H9 (cell line): ENCODE results near the gene DPH5. TPM values are rescaled to one million over a fixed set of nuclear protein-coding genes. Genes with fewer than 3 reads are reported as not detected.

ENCODE experiments used
- DNase-seq: peaks from one replicate; pipeline ENCODE4 v3.0.0-alpha.2; 2017
- H2AFZ ChIP-seq: one replicate; pipeline ENCODE4 v1.6.1; 2013; ENCODE audit warnings: mild to moderate bottlenecking, low read length, control low read depth, moderate library complexity
- H2AK5ac ChIP-seq: 2 replicates; pipeline ENCODE4 v1.6.1; 2013; ENCODE audit warnings: low read length, control low read depth, mixed read lengths; ENCODE audit not compliant: insufficient read length
- H2BK120ac ChIP-seq: one replicate; pipeline ENCODE4 v1.6.1; 2013; ENCODE audit warnings: low read depth, mild to moderate bottlenecking, low read length, control low read depth, inconsistent platforms; ENCODE audit not compliant: poor library complexity, severe bottlenecking
- H2BK12ac ChIP-seq: 2 replicates; pipeline ENCODE4 v1.6.1; 2013; ENCODE audit warnings: low read length, control low read depth, mixed read lengths, low read depth; ENCODE audit not compliant: insufficient read length
- H2BK15ac ChIP-seq: 2 replicates; pipeline ENCODE4 v1.6.1; 2013; ENCODE audit warnings: low read depth, low read length, control low read depth
- H2BK20ac ChIP-seq: one replicate; pipeline ENCODE4 v1.6.1; 2013; ENCODE audit warnings: low read depth, mild to moderate bottlenecking, low read length, control low read depth, inconsistent platforms; ENCODE audit not compliant: poor library complexity, severe bottlenecking
- H2BK5ac ChIP-seq: 2 replicates; pipeline ENCODE4 v1.6.1; 2013; ENCODE audit warnings: low read length, control low read depth, mixed read lengths; ENCODE audit not compliant: insufficient read length
- H3K14ac ChIP-seq: 2 replicates; pipeline ENCODE4 v1.6.1; 2013; ENCODE audit warnings: low read length, control low read depth; ENCODE audit not compliant: insufficient read depth
- H3K18ac ChIP-seq: 2 replicates; pipeline ENCODE4 v1.6.1; 2013; ENCODE audit warnings: low read depth, mild to moderate bottlenecking, mixed read lengths, low read length, control low read depth; ENCODE audit not compliant: insufficient read length
- H3K23ac ChIP-seq: 2 replicates; pipeline ENCODE4 v1.6.1; 2013; ENCODE audit warnings: low read length, control low read depth, mixed read lengths, low read depth; ENCODE audit not compliant: insufficient read length
- H3K23me2 ChIP-seq: 2 replicates; pipeline ENCODE4 v1.6.1; 2013; ENCODE audit warnings: low read depth, mild to moderate bottlenecking, mixed read lengths, low read length, control low read depth; ENCODE audit not compliant: insufficient read length, poor library complexity, severe bottlenecking
- H3K27ac ChIP-seq: 2 replicates; pipeline ENCODE4 v1.5.1; 2013; ENCODE audit warnings: low read length, control low read depth, mixed read lengths, low read depth; ENCODE audit not compliant: insufficient read length
- H3K27me3 ChIP-seq: 2 replicates; pipeline ENCODE4 v1.6.1; 2013; ENCODE audit warnings: low read length, control low read depth, inconsistent platforms; ENCODE audit not compliant: insufficient read depth
- H3K4ac ChIP-seq: 2 replicates; pipeline ENCODE4 v1.6.1; 2013; ENCODE audit warnings: low read depth, mild to moderate bottlenecking, control low read depth, inconsistent platforms, low read length, moderate library complexity
- H3K4me1 ChIP-seq: 2 replicates; pipeline ENCODE4 v1.6.1; 2013; ENCODE audit warnings: low read length, control low read depth, inconsistent platforms; ENCODE audit not compliant: insufficient read depth
- H3K4me2 ChIP-seq: 2 replicates; pipeline ENCODE4 v1.6.1; 2013; ENCODE audit warnings: low read length, control low read depth, mixed read lengths; ENCODE audit not compliant: insufficient read length, insufficient read depth
- H3K56ac ChIP-seq: 2 replicates; pipeline ENCODE4 v1.6.1; 2013; ENCODE audit warnings: low read depth, mild to moderate bottlenecking, mixed read lengths, low read length, control low read depth; ENCODE audit not compliant: insufficient read length
- H3K79me1 ChIP-seq: 2 replicates; pipeline ENCODE4 v1.6.1; 2013; ENCODE audit warnings: low read depth, mild to moderate bottlenecking, moderate library complexity, low read length, control low read depth, inconsistent platforms; ENCODE audit not compliant: insufficient read depth, poor library complexity, severe bottlenecking
- H3K79me2 ChIP-seq: 2 replicates; pipeline ENCODE4 v1.6.1; 2013; ENCODE audit warnings: low read length, control low read depth, inconsistent platforms; ENCODE audit not compliant: insufficient read depth
- H3K9ac ChIP-seq: 2 replicates; pipeline ENCODE4 v1.6.1; 2013; ENCODE audit warnings: low read length, control low read depth, mixed read lengths; ENCODE audit not compliant: insufficient read length; ENCODE audit errors: extremely low read depth
- H3K9me3 ChIP-seq: one replicate; pipeline ENCODE4 v1.6.1; 2013; ENCODE audit warnings: low read depth, low read length, inconsistent platforms; ENCODE audit not compliant: control insufficient read depth
- H3T11ph ChIP-seq: one replicate; pipeline ENCODE4 v1.6.1; 2013; ENCODE audit warnings: mild to moderate bottlenecking, low read length, control low read depth, inconsistent platforms
- H4K20me1 ChIP-seq: one replicate; pipeline ENCODE4 v1.6.1; 2013; ENCODE audit not compliant: control insufficient read depth, insufficient read length, insufficient read depth
- H4K5ac ChIP-seq: 2 replicates; pipeline ENCODE4 v1.6.1; 2013; ENCODE audit warnings: low read depth, mild to moderate bottlenecking, mixed read lengths, low read length, control low read depth; ENCODE audit not compliant: insufficient read length
- H4K8ac ChIP-seq: replicated peaks from 2 replicates; pipeline ENCODE4 v1.6.1; 2013; ENCODE audit warnings: low read length, control low read depth, mixed read lengths, low read depth; ENCODE audit not compliant: insufficient read length
- H4K91ac ChIP-seq: 2 replicates; pipeline ENCODE4 v1.6.1; 2013; ENCODE audit warnings: low read depth, mild to moderate bottlenecking, moderate library complexity, mixed read lengths, low read length, control low read depth; ENCODE audit not compliant: insufficient read length
- H3K27ac Mint-ChIP-seq, 3 experiments: 2 replicates in 2 of 3; 3 replicates in 1 of 3; pipeline ENCODE4 v1.8.0; 2020 to 2021; ENCODE audit warnings: mixed read lengths in 3 of 3, mild to moderate bottlenecking in 1 of 3, moderate library complexity in 1 of 3
- H3K27me3 Mint-ChIP-seq: 2 replicates; pipeline ENCODE4 v1.8.0; 2021; ENCODE audit warnings: low read depth, mild to moderate bottlenecking, moderate library complexity, mixed read lengths
- H3K36me3 Mint-ChIP-seq, 3 experiments: 2 replicates in 2 of 3; 3 replicates in 1 of 3; pipeline ENCODE4 v1.8.0; 2020 to 2021; ENCODE audit warnings: low read depth in 3 of 3, mixed read lengths in 3 of 3; ENCODE audit not compliant: insufficient read depth in 1 of 3
- H3K4me1 Mint-ChIP-seq, 2 experiments: 2 replicates each; pipeline ENCODE4 v1.8.0; 2020; ENCODE audit warnings: mixed read lengths in 2 of 2
- H3K4me3 Mint-ChIP-seq, 2 experiments: 2 replicates in 1 of 2; 3 replicates in 1 of 2; pipeline ENCODE4 v1.8.0; 2020 to 2021; ENCODE audit warnings: mild to moderate bottlenecking in 2 of 2, mixed read lengths in 2 of 2, moderate library complexity in 1 of 2
- H3K9me3 Mint-ChIP-seq, 2 experiments: 2 replicates in 1 of 2; 3 replicates in 1 of 2; pipeline ENCODE4 v1.8.0; 2020; ENCODE audit warnings: mild to moderate bottlenecking in 2 of 2, mixed read lengths in 2 of 2, moderate library complexity in 1 of 2
- WGBS: extraction: QIAGEN DNeasy Blood & Tissue Kit; methylation state at CpG from one replicate; pipeline ENCODE4 v1.1.7; 2013; ENCODE audit warnings: missing lambda C conversion rate, low lambda C conversion rate, mixed read lengths; ENCODE audit not compliant: insufficient read length; ENCODE audit errors: extremely low coverage; 5-methylcytosine and 5-hydroxymethylcytosine counted together
- total RNA-seq: library from RNA; stranded (reverse); gene quantifications from 2 replicates; pipeline ENCODE4 v1.2.1, GENCODE V29; 2021
- TF ChIP-seq, protein P1 (sequence below): fragments of 200-600 bp; sonication (generic); conservative IDR thresholded peaks from 3 replicates; pipeline ENCODE4 v1.8.0; 2021; ENCODE audit warnings: antibody characterized with exemption, mild to moderate bottlenecking

Gene DPH5
- total RNA-seq, 1 experiment from 2014 or later, result 49.4 TPM

DNA sequence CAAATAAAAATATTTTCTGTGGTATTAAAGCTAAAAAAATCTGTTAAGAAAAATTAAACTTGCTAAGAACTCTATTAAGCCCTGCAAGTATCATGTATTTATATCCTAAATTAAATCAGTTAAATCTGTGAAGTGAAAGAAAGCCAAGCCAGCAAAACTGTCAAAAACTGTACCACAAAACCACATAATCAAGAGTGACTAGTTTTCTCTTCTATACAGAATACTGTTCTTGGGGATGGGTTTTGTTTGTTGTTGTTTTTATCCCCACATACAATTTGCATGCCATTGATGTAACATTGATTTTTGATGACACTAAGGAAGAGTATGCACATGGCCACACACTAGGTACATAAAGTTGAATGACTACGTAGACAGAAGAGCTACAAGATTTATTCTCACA is 20.4 kb downstream of the DPH5 start:
- TF ChIP-seq, protein P1, sequence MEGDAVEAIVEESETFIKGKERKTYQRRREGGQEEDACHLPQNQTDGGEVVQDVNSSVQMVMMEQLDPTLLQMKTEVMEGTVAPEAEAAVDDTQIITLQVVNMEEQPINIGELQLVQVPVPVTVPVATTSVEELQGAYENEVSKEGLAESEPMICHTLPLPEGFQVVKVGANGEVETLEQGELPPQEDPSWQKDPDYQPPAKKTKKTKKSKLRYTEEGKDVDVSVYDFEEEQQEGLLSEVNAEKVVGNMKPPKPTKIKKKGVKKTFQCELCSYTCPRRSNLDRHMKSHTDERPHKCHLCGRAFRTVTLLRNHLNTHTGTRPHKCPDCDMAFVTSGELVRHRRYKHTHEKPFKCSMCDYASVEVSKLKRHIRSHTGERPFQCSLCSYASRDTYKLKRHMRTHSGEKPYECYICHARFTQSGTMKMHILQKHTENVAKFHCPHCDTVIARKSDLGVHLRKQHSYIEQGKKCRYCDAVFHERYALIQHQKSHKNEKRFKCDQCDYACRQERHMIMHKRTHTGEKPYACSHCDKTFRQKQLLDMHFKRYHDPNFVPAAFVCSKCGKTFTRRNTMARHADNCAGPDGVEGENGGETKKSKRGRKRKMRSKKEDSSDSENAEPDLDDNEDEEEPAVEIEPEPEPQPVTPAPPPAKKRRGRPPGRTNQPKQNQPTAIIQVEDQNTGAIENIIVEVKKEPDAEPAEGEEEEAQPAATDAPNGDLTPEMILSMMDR, result no peak
- H3K36me3 Mint-ChIP-seq, result peaks cover 3 to 16% (median 15%) of the 10 kb centered on the region in 3 experiments; a peak in 4 of 7 replicates
- no peak overlapping the region for H4K8ac ChIP-seq
- H3K14ac ChIP-seq, result no peak overlapping the region
- H3K18ac ChIP-seq, result no peak overlapping the region
- H4K5ac ChIP-seq, result no peak overlapping the region
- H4K20me1 ChIP-seq, result no peaks in the 10 kb centered on the region
- H2BK120ac ChIP-seq, result no peak overlapping the region
- no peaks in the 10 kb centered on the region for H3K9me3 ChIP-seq
- no peaks in the 10 kb centered on the region for H3K79me1 ChIP-seq
- no peak overlapping the region for H2AFZ ChIP-seq
- H3K4me2 ChIP-seq, result no peak overlapping the region
- H3K27ac Mint-ChIP-seq, result no peak overlapping the region
- H3K9me3 Mint-ChIP-seq, result no peaks in the 10 kb centered on the region
- H3T11ph ChIP-seq, result no peak overlapping the region
- no peaks in the 10 kb centered on the region for H3K27me3 ChIP-seq
- H2BK12ac ChIP-seq, result no peak overlapping the region
- WGBS, result no CpG with 5 or more reads among the region's 1 CpG
- no peaks in the 10 kb centered on the region for H3K4me1 ChIP-seq
- no peak overlapping the region for H3K27ac ChIP-seq
- H3K4ac ChIP-seq, result no peak overlapping the region
- peaks cover 8 to 13% of the 10 kb centered on the region in 2 experiments; a peak in 3 of 4 replicates for H3K4me1 Mint-ChIP-seq
- H3K23ac ChIP-seq, result no peak overlapping the region
- H3K23me2 ChIP-seq, result no peaks in the 10 kb centered on the region
- H2BK15ac ChIP-seq, result no peak overlapping the region
- H3K9ac ChIP-seq, result no peak overlapping the region
- no peak overlapping the region for H3K56ac ChIP-seq
- no peak overlapping the region for H2BK20ac ChIP-seq
- no peak overlapping the region for H2AK5ac ChIP-seq
- H3K27me3 Mint-ChIP-seq, result no peaks in the 10 kb centered on the region
- no peak overlapping the region for H2BK5ac ChIP-seq
- no peak overlapping the region for H3K4me3 Mint-ChIP-seq
- no peaks in the 10 kb centered on the region; the same call in 1 of the 2 replicates for H3K79me2 ChIP-seq
- DNase-seq, result no peak
- H4K91ac ChIP-seq, result no peak overlapping the region
